Measurements from ENCODE around the gene PDZD7. TPM values are rescaled to one million over a fixed set of nuclear protein-coding genes. Genes with fewer than 3 reads are reported as not detected.
A peak's percentile ranks its signal among the peaks of the same experiment; 100 is the strongest.

The PDZD7 gene
- total and polyA plus RNA-seq, 9 of the 15 experiments (the other 6 are each of a cell fraction or from before 2014, with no cell fraction given): 0.04 to 0.24 (median 0.08) TPM; not detected in 3

DNA sequence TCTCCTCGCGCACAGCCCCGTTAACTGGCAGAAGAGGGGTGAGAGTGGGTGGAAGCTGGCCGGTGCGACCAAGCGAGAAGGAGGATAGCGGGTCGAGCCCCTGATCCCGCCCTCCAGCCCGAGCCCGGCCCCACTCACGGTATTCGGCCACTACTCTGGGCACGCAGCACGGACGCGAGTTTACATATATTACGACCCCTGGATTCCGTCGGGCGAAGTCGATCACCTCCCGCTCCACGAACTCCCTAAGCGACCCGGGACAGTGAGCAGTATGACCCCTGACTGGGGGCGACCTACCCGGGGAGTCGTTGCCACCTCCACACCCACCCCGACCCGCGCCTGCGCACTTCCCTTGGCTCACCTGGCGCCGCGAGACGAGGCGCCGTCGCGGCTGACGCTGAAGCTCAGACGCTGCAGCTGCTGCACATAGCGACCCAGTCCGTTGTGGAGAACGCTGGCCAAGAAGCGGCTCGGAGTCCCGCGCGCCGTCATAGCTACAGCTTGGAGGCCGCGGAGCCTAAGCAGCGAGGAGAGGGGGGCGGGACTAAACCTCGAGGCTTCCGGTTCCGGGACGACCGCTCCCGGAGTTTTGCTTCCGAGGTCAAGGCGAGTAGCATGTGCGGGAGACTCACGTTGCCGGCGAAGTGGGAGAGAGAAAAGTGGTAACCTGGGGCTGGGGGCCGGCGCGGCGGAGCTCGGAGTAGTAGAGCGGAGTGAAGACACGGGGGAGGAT, 43.8 kb downstream of the PDZD7 start, which contains the start of the genes MRPL43 and TWNK (continued):
- 0 out of 2 replicates have a peak, but pooled peaks have one; percentile 43 for TF ChIP-seq CREB3L1 (IDR thresholded peaks at IDR 0.05; ENCODE audit: borderline replicate concordance, low read depth)
- TF ChIP-seq EP400 (IDR thresholded peaks at IDR 0.05): peak; percentile 99
- peak; percentile 99 for TF ChIP-seq MYC (IDR thresholded peaks at IDR 0.05; ENCODE audit: low read depth, low read length)
- TF ChIP-seq MYC (CRISPR knock-in tag; IDR thresholded peaks at IDR 0.05; ENCODE audit: borderline replicate concordance, low read depth): peak; percentile 62
- TF ChIP-seq, protein P1, sequence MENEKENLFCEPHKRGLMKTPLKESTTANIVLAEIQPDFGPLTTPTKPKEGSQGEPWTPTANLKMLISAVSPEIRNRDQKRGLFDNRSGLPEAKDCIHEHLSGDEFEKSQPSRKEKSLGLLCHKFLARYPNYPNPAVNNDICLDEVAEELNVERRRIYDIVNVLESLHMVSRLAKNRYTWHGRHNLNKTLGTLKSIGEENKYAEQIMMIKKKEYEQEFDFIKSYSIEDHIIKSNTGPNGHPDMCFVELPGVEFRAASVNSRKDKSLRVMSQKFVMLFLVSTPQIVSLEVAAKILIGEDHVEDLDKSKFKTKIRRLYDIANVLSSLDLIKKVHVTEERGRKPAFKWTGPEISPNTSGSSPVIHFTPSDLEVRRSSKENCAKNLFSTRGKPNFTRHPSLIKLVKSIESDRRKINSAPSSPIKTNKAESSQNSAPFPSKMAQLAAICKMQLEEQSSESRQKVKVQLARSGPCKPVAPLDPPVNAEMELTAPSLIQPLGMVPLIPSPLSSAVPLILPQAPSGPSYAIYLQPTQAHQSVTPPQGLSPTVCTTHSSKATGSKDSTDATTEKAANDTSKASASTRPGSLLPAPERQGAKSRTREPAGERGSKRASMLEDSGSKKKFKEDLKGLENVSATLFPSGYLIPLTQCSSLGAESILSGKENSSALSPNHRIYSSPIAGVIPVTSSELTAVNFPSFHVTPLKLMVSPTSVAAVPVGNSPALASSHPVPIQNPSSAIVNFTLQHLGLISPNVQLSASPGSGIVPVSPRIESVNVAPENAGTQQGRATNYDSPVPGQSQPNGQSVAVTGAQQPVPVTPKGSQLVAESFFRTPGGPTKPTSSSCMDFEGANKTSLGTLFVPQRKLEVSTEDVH (IDR thresholded peaks at IDR 0.05; ENCODE audit: low read depth, partially characterized antibody): peak; percentile 85
- TF ChIP-seq MTA2 (IDR thresholded peaks at IDR 0.05; ENCODE audit: low read depth): peak; percentile 59
- no peak for TF ChIP-seq MCM7 (IDR thresholded peaks at IDR 0.05)
- peak; percentile 44 for TF ChIP-seq HMGN3 (IDR thresholded peaks at IDR 0.05; ENCODE audit: borderline replicate concordance, extremely low read depth, insufficient read length, low read depth, low read length)
- no peak for TF ChIP-seq ZNF511 (CRISPR knock-in tag; IDR thresholded peaks at IDR 0.05)
- TF ChIP-seq CREB1 (IDR thresholded peaks at IDR 0.05): 0 out of 2 replicates have a peak, but pooled peaks have one; percentile 47
- TF ChIP-seq CREB1 (CRISPR knock-in tag; IDR thresholded peaks at IDR 0.05): no peak; the same call in 1 of the 2 replicates
- TF ChIP-seq GABPB1 (CRISPR knock-in tag; IDR thresholded peaks at IDR 0.05): peak; percentile 99
- TF ChIP-seq, protein P2, sequence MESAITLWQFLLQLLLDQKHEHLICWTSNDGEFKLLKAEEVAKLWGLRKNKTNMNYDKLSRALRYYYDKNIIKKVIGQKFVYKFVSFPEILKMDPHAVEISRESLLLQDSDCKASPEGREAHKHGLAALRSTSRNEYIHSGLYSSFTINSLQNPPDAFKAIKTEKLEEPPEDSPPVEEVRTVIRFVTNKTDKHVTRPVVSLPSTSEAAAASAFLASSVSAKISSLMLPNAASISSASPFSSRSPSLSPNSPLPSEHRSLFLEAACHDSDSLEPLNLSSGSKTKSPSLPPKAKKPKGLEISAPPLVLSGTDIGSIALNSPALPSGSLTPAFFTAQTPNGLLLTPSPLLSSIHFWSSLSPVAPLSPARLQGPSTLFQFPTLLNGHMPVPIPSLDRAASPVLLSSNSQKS (CRISPR knock-in tag; IDR thresholded peaks at IDR 0.05): no peak
- TF ChIP-seq HDAC3 (IDR thresholded peaks at IDR 0.05; ENCODE audit: borderline replicate concordance, partially characterized antibody): no peak
- TF ChIP-seq YY1 (IDR thresholded peaks at IDR 0.05; ENCODE audit: borderline replicate concordance in 1 of 3, control insufficient read depth in 1 of 3, extremely low read depth in 1 of 3, insufficient read depth in 3 of 3, insufficient read length in 1 of 3, insufficient replicate concordance in 2 of 3, low read depth in 1 of 3, low read length in 2 of 3): no peak
- peak; percentile 78 for TF ChIP-seq PKNOX1 (IDR thresholded peaks at IDR 0.05)
- 0 out of 4 replicates have a peak, but pooled peaks of 1 of the 2 experiments have one; percentile 21 for TF ChIP-seq SRF (CRISPR knock-in tag; IDR thresholded peaks at IDR 0.05)
- peak; percentile 86 for TF ChIP-seq DIDO1 (tag; IDR thresholded peaks at IDR 0.05; ENCODE audit: low read depth)
- TF ChIP-seq ATF7 (IDR thresholded peaks at IDR 0.05): peak; percentile 27; the same call in 1 of the 2 replicates
